ENCODE measurements around the gene MYO1D. TPM values are rescaled to one million over a fixed set of nuclear protein-coding genes. Genes with fewer than 3 reads are reported as not detected.

Gene MYO1D
- total and polyA plus RNA-seq, 2 of the 13 experiments (the other 11 are each of a cell fraction or from before 2014, with no cell fraction given) = 13.2 to 17.3 TPM

DNA sequence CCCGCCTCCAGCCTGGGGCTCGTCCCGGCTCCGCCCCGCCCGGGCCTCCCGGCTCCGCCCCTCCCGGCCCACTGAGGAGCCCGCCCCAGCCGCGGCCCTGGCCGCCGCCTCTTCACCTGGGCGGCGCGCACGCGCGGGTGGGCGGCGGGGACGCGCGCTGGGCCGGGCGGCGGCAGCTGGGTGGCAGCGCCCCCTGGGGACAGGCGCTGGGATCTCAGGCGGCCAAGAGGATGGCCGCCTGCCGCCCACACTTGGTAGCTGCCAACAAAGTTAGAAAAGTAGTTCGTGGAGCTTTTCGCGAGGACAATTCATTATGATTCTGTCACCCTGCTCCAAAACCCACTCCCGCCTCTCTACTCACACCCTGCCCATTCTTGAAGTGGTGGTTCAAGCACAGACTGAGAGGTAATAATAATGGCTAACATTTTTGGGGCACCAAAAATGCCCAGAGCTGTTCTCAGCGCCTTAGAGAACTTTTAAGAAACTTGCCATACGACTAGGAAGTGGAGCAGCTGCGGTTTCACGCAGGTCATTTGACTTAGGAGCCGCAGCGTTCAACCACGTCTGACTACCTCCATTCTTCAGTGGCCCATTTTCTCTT lies 340 bp upstream of the MYO1D start (continued):
- TF ChIP-seq NFE2 (CRISPR knock-in tag; IDR thresholded peaks at IDR 0.05) (no peak), ZNF607 (CRISPR knock-in tag; IDR thresholded peaks at IDR 0.05; ENCODE audit: borderline replicate concordance) (no peak), NR3C1 (CRISPR knock-in tag; IDR thresholded peaks at IDR 0.05) (no peak), ZNF431 (CRISPR knock-in tag; IDR thresholded peaks at IDR 0.05; ENCODE audit: borderline replicate concordance, low read depth) (no peak), ZNF570 (CRISPR knock-in tag; IDR thresholded peaks at IDR 0.05; ENCODE audit: borderline replicate concordance) (no peak), TBP (CRISPR knock-in tag; IDR thresholded peaks at IDR 0.05) (no peak), ZGPAT (CRISPR knock-in tag; IDR thresholded peaks at IDR 0.05) (no peak), THAP8 (CRISPR knock-in tag; IDR thresholded peaks at IDR 0.05; ENCODE audit: borderline replicate concordance) (no peak), ZNF230 (CRISPR knock-in tag; IDR thresholded peaks at IDR 0.05) (no peak), ZNF121 (CRISPR knock-in tag; IDR thresholded peaks at IDR 0.05) (no peak), ZNF546 (CRISPR knock-in tag; conservative IDR thresholded peaks at IDR 0.05) (no peak), BRF2 (CRISPR knock-in tag; IDR thresholded peaks at IDR 0.05) (no peak), CBX1 (IDR thresholded peaks at IDR 0.05; ENCODE audit: low read depth) (no peak), ZNF629 (CRISPR knock-in tag; conservative IDR thresholded peaks at IDR 0.05) (no peak), ZBTB10 (CRISPR knock-in tag; IDR thresholded peaks at IDR 0.05; ENCODE audit: borderline replicate concordance) (no peak), FOXO1 (CRISPR knock-in tag; IDR thresholded peaks at IDR 0.05) (no peak), ZNF7 (CRISPR knock-in tag; IDR thresholded peaks at IDR 0.05) (peak; percentile 51; the same call in 1 of the 2 replicates), ZFP82 (CRISPR knock-in tag; IDR thresholded peaks at IDR 0.05; ENCODE audit: borderline replicate concordance) (no peak)
- TF ChIP-seq, protein P1, sequence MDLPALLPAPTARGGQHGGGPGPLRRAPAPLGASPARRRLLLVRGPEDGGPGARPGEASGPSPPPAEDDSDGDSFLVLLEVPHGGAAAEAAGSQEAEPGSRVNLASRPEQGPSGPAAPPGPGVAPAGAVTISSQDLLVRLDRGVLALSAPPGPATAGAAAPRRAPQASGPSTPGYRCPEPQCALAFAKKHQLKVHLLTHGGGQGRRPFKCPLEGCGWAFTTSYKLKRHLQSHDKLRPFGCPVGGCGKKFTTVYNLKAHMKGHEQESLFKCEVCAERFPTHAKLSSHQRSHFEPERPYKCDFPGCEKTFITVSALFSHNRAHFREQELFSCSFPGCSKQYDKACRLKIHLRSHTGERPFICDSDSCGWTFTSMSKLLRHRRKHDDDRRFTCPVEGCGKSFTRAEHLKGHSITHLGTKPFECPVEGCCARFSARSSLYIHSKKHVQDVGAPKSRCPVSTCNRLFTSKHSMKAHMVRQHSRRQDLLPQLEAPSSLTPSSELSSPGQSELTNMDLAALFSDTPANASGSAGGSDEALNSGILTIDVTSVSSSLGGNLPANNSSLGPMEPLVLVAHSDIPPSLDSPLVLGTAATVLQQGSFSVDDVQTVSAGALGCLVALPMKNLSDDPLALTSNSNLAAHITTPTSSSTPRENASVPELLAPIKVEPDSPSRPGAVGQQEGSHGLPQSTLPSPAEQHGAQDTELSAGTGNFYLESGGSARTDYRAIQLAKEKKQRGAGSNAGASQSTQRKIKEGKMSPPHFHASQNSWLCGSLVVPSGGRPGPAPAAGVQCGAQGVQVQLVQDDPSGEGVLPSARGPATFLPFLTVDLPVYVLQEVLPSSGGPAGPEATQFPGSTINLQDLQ (CRISPR knock-in tag; IDR thresholded peaks at IDR 0.05) = no peak
- TF ChIP-seq, protein P2, sequence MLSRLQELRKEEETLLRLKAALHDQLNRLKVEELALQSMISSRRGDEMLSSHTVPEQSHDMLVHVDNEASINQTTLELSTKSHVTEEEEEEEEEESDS (CRISPR knock-in tag; IDR thresholded peaks at IDR 0.05; ENCODE audit: borderline replicate concordance) = no peak

All from HepG2 (cell line).